GM20431 (cell line): ENCODE measurements around the gene MIPOL1.
"Not testable (repeated sequence)": the region's sequence is repeated elsewhere in the genome, so short reads cannot be mapped to it uniquely, and the experiment has no call there.

Experiments
- in situ Hi-C: fragments of 300-500 bp; cut with MseI, MboI; formaldehyde crosslinking; loops from one replicate; pipeline ENCODE4 v1.15.0; 2020; ENCODE audit warnings: low sequenced_read_pairs; ENCODE audit not compliant: unreplicated experiment

MIPOL1 gene

GRCh38 chr14:37272569-37272968 lies 74.8 kb downstream of the MIPOL1 start:
- in situ Hi-C loops = no loop called here

GRCh38 chr14:37274652-37275051 lies 76.9 kb downstream of the MIPOL1 start:
- in situ Hi-C loops = no loop called here

GRCh38 chr14:37275963-37276362 lies 78.2 kb downstream of the MIPOL1 start:
- in situ Hi-C loops = no loop called here

GRCh38 chr14:37278636-37279538 lies 81.2 kb downstream of the MIPOL1 start:
- in situ Hi-C loops = no loop called here

GRCh38 chr14:37279818-37280217 lies 82.1 kb downstream of the MIPOL1 start:
- in situ Hi-C loops = no loop called here

- in situ Hi-C loops = no loop called here
These were observed 87.0 kb downstream of the MIPOL1 start for GRCh38 chr14:37284760-37285159.

- in situ Hi-C loops = no loop called here
These were observed 87.5 kb downstream of the MIPOL1 start for GRCh38 chr14:37285220-37285619.

- in situ Hi-C loops = no loop called here
These were observed 92.0 kb downstream of the MIPOL1 start for GRCh38 chr14:37289688-37290087.

GRCh38 chr14:37295262-37295661 lies 97.5 kb downstream of the MIPOL1 start:
- in situ Hi-C loops = not testable (repeated sequence)

- in situ Hi-C loops = no loop called here
These were observed 113.5 kb downstream of the MIPOL1 start for GRCh38 chr14:37311252-37311651.

GRCh38 chr14:37318938-37319337 lies 121.2 kb downstream of the MIPOL1 start:
- in situ Hi-C loops = no loop called here

- in situ Hi-C loops = no loop called here
These were observed 122.4 kb downstream of the MIPOL1 start for GRCh38 chr14:37320106-37320505.

- in situ Hi-C loops = no loop called here
These were observed 127.6 kb downstream of the MIPOL1 start for GRCh38 chr14:37325332-37325731.

- in situ Hi-C loops = no loop called here
These were observed 128.7 kb downstream of the MIPOL1 start for GRCh38 chr14:37326434-37326833.

GRCh38 chr14:37327933-37328332 lies 130.2 kb downstream of the MIPOL1 start:
- in situ Hi-C loops = not testable (repeated sequence)

- in situ Hi-C loops = no loop called here
These were observed 130.9 kb downstream of the MIPOL1 start for GRCh38 chr14:37328673-37329072.

- in situ Hi-C loops = no loop called here
These were observed 131.7 kb downstream of the MIPOL1 start for GRCh38 chr14:37329189-37330001.

- in situ Hi-C loops = no loop called here
These were observed 133.2 kb downstream of the MIPOL1 start for GRCh38 chr14:37330910-37331309.

GRCh38 chr14:37340353-37340752 lies 142.6 kb downstream of the MIPOL1 start:
- in situ Hi-C loops = no loop called here

- in situ Hi-C loops = no loop called here
These were observed 145.8 kb downstream of the MIPOL1 start for GRCh38 chr14:37343307-37344094.
